HG02870 (cell line): ENCODE data around the gene ADAMTS14.

Experiments used
- ATAC-seq: cut with Tn5 transposase; IDR thresholded peaks from one replicate; pipeline ENCODE4 v1.9.1; 2021; ENCODE audit warnings: mild to moderate bottlenecking, moderate library complexity; ENCODE audit not compliant: unreplicated experiment

Gene ADAMTS14

DNA sequence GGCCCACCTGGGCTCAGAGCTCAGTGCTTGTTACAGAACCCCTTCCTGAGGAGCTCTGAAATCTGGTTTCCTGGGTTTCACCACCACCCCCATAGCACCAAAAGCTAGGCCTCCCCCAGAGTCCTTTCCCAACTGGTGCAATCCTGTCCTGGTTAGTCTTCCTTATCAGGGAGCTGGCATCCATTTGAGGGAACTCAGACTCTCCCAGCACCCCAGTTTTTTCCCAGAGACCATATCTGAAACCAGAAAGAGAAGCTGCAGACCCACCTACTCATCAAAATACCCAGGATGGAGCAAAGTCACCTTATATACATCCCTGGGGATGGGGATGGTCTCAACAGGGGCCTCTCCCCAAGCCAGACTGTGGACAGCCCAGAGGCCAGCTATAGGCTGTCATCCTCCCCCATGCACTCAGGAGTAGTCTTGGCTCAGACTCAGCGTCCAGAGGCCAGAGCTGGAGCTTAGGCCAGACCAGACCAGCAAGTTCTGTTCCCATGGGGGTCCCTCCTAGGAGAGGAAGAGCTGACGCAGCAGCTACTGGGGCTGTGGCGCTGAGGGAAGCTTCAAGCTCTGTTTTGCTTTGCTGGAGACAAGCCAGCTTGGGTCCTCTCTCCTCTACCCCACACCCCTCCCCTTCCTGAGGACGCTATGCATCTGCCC, 109.9 kb downstream of the ADAMTS14 start:
- no peak for ATAC-seq

DNA sequence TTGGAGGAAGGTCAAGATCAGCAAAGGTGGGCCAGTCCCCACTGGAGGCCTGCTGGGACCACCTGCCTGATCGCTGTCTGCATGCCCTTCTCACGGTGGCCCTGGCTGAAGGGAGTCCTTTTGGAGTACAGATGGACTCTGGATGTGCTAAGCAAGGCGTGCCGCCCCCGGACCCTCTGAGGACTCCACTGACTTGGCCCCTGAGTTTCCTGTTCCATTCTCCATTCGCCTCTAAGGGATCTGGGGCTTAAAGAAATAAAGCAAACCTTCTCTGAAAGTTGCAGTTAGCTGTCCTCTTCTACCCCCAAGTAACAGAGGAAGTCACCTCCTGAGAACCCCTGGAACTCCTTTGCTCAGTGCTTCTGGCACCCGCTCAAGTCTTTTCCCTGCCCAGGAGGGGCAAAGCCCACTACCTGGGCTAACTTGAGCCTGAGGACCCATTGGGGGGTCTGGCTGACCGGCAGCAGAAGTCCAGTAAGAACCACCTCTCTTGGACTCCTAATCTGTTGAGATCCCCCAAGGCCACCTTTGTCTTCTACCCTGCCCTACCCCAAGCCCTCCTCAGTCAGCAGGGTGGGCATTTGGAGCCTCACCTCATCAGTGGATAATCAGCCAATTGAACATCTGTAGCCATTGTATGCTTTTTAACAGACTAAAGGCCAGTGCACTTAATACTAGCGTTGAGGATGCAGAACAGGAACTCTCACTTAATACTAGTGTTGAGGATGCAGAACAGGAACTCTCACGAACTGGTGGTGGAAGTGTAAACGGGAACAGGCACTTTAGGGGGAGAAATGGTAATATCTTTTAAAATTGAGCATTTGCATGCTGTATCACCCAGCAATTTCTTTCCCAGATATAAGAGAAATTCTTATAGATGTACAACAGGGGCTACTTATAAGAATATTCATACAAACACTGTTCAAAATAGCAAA, 110.7 kb downstream of the ADAMTS14 start:
- ATAC-seq = no peak

DNA sequence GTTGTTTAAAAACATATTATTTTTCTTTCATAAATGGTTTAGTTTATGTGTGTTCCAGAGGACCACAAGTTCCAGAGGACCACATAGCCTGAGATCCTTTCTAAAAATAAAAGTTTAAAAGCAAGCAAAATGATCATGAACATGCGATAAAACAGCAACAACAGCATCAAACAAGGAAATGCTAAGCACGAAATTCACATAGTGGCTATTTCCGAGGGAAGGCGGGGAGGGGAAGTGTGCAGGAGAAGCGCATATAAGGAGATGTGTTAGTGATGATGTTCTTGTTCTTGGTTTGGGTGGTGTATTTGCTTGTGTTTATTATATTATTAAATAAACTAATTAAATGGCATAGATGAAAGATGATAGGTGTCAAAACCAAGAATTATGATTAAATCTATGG, 111.7 kb downstream of the ADAMTS14 start:
- no peak for ATAC-seq

DNA sequence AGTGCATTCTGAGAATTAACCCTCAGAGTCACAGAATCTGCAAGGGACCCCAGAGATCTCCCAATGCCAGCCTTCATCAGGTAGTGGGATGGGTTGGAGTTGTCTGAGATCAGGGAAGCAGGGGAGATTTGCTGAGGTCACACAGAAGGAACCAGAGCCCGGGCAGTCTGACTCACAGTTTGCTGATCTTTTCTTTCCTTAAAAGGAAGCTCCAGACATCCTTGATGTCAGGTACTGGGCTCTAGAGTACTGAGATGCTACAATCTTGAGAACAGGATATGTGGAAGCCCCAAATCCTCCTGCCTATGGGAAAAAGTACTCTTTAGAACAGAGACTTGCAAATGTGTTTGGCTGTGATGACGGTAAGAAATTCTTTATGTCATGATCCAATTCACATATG, 112.2 kb downstream of the ADAMTS14 start:
- ATAC-seq = no peak

DNA sequence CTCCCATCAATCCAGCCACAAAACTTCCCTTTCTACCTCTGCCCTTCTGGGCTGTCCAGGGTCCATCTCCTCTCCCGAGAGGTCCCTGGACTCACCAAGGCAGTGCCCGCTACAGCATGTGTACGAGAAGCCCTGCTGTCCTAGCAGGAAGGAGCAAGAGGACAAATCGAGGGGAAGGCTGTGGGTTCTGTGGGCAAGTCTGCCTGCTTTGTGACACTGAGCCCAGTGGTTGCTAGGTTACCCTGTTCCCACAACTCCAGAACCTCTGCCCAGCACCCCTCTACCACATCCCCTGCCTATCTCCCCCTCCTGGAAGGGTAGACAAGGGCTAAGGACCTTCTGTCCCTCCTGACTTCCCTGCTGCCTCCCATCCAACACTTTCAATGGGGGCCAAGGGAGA, 112.9 kb downstream of the ADAMTS14 start, which contains the start of gene TBATA:
TSS of gene TBATA (minus strand) at position 188 of the 400 bp plus-strand sequence. CDS start 1,998 bp downstream, outside the sequence.
- ATAC-seq = no peak

DNA sequence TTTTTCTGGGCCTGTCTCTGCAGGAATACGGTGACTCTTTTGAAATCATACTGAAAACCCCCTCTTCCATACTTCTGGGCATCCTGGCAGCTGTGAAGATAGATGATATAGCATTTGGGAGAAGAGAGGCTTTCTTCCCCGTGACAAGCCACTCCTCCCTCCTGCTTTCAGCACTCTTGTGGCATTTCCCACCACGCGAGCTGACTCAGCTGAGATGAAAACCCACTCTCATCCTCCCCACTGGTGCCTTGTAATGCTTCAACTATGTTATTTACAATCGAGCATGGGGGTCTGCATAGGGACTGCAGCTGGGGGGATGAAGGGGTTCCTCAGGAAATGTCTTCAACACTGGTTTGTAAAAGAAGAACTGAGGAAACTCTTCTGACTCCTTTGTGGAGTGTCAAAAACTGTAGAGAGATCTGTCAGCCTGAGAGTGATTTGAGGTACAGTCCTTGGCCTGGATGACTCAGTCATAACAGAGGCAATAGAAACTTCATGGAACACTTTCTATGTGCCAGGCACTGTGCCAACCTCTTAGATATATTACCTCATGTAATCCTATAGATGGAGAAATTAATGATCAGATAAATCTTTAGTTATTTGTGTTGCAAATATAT, 114.6 kb downstream of the ADAMTS14 start:
- ATAC-seq = no peak

DNA sequence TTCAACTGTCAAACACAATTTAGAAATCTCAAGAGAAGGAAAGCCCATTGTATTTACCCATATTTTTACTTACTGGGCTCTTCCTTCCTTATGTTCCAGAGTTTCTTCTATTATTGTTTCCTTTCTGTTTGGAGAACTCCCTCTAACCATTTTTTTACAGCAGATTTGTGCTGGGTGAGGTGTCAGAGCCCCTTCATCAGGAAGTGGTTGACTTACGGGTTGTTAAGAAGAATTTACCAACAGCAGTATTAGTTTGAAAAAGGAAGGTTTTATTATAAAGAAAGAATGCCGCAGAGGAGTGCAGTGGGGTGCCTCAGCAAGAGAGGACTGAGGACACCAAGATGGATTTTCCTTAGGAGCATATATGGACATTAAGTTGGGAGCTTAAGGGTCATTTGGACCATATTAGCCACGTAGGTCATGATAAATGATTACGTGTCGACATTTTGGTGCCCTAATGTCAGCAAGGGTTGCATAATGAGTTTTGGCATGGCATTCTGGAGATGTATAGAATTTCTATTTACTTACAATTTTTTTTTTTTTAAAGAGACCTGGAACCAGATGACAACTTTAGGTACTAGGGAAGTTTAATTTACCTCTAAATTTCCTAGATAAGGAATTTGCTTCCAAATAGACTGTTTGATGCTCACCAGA, 119.2 kb downstream of the ADAMTS14 start:
- ATAC-seq = no peak

DNA sequence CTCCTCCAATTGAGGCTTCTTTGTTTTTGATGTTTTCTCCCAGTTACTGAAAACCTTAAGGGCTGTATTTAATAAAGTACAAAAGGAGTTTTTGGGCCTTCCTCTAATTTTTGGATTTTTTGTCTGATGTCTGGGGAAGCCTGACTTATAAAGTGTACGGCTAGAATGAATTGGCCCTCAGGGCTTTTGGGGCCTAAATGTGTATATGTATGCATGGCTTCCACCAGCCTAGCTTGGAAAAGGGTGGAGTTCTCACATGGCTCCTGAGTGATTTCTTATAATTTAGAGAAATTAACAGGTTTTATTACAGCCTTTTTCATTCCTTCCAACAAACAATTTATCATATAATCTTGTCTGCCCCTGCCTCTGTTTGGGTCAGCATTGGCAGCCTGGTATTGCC, 123.3 kb downstream of the ADAMTS14 start:
- no peak for ATAC-seq

DNA sequence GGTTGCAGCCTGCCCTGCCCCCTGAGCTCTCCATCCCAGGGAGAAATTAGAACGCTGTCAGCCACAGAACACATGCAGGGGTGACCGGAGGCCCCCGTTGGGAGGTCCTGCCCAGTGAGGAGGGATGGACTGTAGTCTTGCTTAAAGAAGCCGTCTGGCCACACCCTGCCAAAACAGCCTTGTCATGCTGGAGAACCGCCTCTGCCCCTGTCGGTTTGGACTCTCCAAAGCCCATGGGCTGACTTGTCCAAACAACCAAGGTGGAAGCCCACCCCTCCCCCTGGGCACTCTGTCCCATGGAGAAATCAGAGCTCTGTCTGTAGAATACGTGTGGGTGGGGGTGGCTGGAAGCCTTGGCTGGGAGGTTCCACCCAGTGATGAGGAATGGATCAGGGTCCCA, 125.5 kb downstream of the ADAMTS14 start:
- no peak for ATAC-seq

DNA sequence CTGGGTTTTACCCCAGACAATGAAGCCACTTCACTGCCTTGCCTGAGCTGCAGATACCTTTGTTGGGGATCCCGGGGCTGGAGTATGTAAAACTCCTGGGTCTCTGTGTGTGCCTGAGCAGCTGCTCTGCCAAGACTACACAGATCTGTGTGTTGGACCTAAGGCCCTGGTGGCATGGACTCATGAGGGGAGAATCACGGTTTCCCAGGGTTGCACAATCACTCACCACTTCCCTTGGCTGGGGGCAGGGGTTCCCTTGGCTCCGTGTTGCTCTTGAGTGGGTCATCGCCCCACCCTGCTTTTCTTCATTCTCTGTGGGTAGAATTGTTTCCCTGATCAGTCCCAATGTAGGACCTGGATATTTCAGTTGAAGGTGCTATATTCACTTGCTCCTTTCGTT, 126.8 kb downstream of the ADAMTS14 start:
- ATAC-seq = no peak

DNA sequence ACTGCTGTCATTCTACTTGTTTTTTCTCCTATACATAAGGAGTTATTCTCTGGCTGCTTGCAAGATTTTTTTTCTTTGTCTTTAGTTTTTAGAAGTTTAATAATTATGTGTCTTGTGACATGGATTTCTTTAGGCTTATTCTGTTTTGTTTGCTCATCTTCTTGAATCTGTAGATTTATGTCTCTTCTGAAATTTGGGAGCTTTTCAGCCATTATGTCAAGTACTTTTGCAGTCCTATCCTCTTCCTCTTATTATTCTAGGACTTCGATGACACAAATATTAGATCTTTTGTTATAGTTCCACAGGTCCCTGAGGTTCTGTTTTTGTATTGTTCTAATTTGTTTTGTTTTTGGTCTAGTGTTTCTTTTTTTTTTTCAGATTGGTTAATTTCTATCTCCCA, 129.5 kb downstream of the ADAMTS14 start:
- ATAC-seq = no peak

DNA sequence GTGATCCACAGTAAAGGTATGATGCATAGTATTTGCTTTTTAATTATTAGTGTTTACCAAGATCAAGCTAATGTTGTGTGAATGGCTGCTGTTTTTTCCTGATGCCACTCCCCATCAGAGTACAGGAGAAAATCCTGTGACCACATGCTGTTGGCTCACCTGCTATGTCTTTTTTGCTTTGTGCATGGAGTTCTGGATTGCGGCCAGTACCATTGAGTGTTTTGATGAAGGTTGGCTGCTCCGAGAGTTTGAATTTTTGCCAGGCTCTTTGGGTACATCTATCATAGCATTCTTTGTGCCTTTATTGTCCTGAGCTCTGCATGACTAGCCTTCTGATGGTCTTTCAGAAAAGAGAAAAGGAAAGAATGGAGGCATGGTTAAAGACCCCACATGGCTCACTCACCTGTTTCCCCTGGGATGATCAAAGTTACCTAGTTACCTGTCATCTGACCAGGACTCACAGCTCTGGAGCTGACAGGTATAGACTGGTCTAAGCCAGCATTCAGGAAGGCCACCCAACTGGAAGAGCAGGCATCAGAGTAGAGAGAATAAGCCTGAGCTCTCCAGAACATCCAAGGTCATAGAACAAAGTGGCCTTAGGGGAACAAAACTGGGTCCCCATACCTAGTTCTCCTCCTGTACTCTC, 131.6 kb downstream of the ADAMTS14 start:
- ATAC-seq = no peak

DNA sequence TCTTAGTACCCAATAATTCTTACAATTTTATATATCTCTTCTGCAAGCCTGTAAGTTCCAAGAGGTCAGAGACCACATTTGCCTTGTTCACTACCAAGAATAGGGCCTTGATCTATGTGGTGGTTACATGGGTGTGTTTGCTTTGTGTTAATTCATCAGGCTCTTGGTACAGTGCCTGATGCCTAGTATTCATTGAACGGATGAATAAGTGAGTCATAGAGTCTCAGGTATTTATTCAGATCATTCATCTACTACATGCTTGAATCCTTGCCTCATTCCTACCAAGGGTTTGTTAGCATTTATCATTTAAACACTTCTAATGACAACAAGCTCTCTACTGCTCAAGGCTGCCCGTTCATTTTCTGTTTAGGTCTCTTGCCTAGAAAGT, 132.1 kb downstream of the ADAMTS14 start:
- no peak for ATAC-seq

DNA sequence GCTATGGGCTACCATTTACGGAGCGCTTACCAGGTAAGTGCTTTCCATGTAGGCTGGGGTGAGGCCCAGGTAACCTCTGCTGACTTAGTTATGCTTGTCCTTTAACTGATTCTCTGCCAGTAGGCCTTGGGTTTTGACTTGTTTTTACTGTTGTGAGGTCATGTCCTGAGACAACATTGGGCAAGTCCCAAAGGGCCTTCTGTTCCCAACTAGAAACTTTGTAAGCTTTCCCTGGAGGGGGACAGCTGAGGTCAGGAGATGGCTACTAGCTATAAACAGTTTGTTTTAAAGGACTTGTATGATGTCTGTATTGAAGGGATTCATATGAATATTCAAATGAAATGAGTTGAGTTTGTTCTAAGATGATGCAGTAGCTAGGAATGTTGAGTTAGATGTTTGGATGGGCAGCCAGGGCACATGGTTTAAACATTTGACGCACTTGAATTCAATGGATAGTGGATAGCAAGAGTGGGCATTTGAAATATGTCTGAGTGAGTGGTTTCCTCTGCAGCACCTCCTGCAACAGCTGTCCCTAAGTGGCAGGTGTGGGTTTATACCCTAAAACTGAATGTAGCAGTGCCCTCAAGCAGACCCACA, 133.4 kb downstream of the ADAMTS14 start:
- no peak for ATAC-seq

DNA sequence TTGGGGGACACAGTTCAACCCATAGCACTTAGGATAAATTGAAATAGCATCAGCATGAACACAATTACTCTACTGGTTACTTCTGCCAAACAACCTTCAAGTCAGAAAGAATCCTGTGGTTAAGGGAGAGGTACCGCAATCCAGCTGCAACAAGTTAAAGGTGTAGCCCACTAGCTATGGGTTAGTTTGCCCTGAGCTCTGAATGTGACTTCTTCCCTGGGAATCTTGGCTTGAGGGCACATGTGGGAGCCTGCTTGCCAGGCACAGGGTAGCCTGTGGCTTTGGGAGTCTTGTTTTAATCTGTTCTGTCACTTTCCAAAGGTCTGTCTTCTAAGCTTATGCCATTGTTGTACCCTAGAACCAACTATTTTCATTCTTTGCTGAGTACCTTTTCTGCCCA, 134.5 kb downstream of the ADAMTS14 start:
- no peak for ATAC-seq

DNA sequence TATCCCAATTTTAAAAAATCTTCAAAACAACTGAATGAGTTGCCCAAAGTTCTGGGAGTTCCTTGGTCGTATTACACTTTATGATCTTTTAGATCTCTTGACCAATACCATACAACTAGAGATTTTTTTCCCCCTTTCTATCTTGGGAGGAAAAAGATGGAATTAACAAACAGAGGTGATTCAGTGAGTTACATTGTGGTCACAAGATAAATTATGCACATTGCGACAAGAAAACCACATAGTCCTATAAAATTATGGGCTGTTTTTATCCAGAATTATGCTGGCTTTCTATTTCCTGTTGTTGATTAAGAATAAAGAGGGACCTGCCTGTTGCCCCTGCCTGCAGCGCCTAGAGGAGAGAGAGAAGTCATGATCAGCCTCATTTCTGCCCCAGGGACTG, 135.2 kb downstream of the ADAMTS14 start:
- ATAC-seq = no peak

DNA sequence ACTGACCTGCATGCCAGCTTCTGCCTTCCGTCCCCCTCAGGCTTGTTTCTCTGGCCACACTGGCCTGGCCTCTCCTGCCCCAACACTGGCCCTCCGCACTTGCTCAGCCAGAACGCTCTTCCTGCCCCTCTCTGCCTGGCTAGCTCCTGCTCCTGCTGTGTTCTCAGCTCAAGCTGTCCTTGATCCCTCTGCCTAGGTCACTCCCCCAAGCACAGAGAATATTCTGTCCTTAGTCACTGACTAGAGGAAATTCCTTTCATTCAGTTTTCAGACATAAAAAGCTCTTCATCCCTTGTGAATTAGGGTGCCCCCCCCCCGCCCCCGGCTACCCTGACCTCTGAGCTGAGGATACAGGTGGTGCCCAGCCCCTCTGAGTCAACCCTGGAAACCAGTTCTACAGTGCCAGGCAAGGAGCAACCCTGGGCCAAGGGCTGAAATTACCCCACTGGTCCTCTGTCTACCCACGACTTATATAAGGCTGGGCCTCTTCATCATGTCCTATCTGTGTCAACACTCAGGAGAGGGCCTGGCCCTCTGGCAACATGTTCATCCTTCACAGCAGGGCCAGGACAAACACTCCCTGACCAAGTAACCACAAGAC, 136.8 kb downstream of the ADAMTS14 start:
- no peak for ATAC-seq

DNA sequence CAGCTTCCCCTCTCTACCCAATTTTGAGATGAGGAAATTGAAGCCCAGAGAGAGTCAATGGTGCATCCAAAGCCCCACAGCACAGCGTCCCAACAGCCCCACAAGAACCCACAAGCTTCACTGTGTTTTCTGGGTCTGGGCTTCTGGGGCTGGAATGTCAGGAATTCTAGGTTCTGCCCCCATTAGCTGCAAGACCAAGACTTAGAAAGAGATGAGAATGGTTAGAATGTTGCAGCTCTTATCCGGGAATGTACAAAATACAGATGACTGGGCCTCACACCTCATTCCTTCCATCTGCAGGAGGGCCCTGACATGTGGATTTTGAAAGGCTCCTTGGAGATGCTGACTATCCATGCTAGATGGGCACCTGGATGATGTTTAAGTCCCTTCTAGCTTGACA, 137.4 kb downstream of the ADAMTS14 start:
- no peak for ATAC-seq

DNA sequence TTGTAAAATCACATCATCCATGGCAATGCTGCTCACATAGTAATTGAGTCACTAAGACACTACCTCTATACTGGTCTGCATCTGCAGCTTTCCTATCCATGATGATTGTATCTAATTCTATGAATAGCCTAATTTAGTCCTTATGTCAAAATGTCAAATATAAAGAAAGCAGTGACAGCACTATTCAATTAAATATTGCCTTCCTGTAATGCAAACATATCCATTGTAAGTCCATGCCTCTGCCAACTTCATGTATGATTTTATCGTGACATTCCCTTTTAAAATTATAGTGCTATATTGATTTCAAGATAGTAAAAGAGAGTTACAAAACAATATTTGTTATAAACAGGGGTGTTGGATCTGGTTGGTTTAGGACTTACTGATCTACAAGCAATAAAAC, 138.7 kb downstream of the ADAMTS14 start:
- no peak for ATAC-seq

DNA sequence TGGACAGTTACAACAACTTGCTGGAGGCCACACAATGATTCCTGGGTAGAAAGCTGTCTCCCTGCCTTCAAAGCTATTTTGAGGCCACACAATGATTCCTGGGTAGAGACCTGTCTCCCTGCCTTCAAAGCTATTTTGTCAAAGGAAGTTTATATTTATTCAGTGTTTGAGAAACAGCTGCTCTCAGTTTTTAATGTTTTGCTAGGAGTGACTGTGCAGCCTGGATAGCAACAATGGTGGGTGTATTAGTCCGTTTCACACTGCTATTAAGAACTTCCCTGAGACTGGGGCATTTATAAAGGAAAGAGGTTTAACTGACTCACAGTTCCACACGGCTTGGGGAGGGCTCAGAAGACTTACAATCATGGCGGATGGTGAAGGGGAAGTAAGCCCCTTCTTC, 139.6 kb downstream of the ADAMTS14 start:
- ATAC-seq = no peak
